ENCODE data around the gene SEMA3A.
"Not testable (repeated sequence)": the region's sequence is repeated elsewhere in the genome, so short reads cannot be mapped to it uniquely, and the experiment has no call there.

The SEMA3A gene

GRCh38 chr7:84154991-84155781, 39.4 kb downstream of the SEMA3A start:
- no peak for DNase-seq (ENCODE audit: low read depth, low spot score)

DNA sequence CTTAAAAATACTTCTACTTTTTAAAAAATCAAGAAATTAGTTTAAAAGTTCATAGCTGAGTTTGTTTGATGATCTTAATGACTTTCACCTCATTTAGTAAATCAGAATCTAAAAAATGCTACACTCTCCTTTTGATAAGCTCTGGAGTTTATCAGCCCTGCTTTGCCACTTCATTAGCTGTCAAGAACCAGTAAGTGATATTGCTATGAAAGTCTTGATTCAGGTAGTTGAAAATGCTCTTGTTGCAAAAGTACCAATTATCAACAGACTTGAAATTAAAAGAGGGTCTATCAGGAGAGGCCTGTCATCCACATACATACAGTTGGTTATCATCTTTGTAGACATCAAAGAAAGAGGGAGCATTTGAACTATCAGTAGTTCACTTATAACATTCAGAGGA, 41.6 kb downstream of the SEMA3A start:
- DNase-seq (ENCODE audit: low read depth, low spot score): no peak

DNA sequence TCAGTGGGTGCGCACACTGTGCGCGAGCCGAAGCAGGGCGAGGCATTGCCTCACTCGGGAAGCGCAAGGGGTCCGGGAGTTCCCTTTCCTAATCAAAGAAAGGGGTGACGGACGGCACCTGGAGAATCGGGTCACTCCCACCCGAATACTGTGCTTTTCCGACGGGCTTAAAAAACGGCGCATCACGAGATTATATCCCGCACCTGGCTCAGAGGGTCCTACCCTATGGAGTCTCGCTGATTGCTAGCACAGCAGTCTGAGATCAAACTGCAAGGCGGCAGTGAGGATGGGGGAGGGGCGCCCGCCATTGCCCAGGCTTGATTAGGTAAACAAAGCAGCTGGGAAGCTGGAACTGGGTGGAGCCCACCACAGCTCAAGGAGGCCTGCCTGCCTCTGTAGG, 44.2 kb downstream of the SEMA3A start:
- DNase-seq (ENCODE audit: low read depth, low spot score): not testable (repeated sequence)

DNA sequence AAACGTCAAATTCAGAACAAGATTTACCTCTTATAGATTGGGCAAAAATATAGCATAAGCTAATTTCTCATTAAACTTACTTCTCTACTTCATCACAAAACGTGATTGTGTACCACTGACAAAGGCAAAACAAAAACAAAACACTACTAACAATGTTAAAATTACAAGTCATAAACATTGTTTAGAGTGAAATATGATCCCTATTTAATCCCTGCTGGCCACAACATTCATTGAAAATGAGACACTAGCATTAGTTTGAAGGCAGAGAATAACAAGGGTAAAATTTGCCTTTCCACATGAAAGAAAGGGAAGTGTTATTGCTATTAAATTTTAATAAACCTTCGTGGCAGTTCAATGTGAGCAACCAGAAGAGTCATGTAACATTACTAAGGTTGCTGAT, 45.0 kb downstream of the SEMA3A start:
- no peak for DNase-seq (ENCODE audit: low read depth, low spot score)

GRCh38 chr7:84145892-84146291, 48.7 kb downstream of the SEMA3A start:
- no peak for DNase-seq (ENCODE audit: low read depth, low spot score)

DNA sequence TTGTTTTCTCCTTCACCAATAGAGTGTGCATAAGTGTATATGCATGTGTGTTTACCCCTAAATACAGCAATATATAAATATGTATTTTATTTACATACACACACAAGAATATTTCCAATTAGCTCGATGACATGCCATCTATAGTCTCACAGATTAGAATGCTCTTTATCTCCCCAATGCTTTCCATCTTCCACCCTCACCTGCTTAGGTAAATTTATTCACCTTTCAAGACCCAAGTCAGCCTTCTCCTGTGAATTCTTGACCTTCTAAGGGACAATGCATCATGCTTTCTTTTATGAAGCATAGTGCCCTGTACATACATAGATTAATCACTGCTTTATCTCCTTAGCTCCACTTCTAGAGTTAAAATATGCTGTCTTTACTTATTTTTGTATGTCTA, 49.7 kb downstream of the SEMA3A start:
- DNase-seq (ENCODE audit: low read depth, low spot score): no peak

DNA sequence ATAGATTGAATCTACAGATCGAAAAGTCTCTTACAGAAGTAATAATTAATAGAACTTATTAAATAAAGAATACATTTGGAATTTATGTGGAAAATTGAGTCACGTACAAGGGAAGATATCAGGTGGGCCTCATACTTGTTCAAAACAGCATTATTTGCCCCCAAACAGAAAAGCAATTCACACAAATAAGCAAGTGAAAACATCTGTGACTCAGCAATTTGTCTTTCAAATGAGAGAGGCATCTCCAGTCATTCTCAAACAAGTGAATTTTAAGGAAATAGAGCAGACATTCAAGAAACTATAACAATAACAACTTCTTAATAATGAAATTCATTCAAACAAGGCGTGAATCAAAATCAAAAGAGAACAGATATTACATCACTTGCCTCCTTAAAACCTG, 50.1 kb downstream of the SEMA3A start:
- DNase-seq (ENCODE audit: low read depth, low spot score): no peak

DNA sequence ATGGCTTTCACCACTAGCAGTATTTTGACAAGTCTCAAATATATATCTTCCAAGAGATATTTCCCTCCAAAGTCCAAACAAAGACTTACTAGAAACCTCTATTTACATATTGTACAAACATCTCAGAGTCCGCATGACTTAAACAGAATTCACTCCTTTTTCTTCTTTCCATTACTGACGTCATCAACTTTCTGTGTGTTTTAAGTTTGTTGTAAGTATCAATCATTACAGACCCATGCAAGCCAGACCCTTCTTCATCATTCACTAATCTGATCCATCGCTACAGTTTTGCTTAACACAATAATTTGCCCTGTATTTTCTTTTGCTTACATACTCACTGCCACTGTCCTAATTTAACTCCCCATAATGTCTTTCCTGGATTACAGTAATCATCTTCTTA, 51.9 kb downstream of the SEMA3A start:
- DNase-seq (ENCODE audit: low read depth, low spot score): no peak

GRCh38 chr7:84139986-84140729, 54.4 kb downstream of the SEMA3A start:
- DNase-seq (ENCODE audit: low read depth, low spot score): no peak

DNA sequence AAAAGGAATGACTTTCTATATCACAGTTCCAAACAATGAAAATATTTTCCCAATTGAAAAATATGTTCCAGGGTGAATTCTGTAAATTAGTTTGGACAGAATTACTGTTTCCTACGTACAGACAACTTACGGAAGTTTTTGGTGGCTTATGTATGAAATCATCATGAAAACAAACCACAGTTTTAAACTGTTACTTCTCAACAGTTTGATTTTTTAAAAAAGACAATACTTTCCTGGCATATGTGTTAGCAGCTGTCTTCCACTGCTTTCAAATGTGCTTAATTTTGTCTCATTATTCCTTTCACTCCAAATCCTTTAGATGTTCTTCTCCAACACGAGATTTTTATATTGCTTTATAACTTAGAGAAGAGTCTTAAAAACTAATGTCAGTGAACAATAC, 56.2 kb downstream of the SEMA3A start:
- DNase-seq (ENCODE audit: low read depth, low spot score): no peak

- DNase-seq (ENCODE audit: low read depth, low spot score): no peak
These were observed 56.8 kb downstream of the SEMA3A start for GRCh38 chr7:84137812-84138211.

DNA sequence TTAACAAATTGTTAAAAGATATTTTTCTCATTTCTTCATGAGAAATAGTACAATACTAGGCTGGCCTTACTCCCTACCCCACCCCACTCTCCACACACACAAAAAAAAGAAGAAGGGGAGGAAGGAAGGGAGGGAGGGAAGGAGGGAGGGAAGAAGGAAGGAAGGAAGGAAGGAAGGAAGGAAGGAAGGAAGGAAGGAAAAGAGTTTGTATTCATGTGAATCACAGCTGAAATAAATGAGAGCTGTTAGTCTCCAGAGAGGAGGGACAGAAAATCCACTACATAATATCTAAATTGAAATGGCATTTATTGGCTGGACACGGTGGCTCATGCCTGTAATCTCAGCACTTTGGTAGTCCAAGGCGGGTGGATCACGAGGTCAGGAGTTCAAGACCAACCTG, 57.8 kb downstream of the SEMA3A start:
- DNase-seq (ENCODE audit: low read depth, low spot score): no peak

GRCh38 chr7:84136336-84136735, 58.3 kb downstream of the SEMA3A start:
- no peak for DNase-seq (ENCODE audit: low read depth, low spot score)

GRCh38 chr7:84134169-84134568, 60.4 kb downstream of the SEMA3A start:
- no peak for DNase-seq (ENCODE audit: low read depth, low spot score)

GRCh38 chr7:84125654-84126053, 68.9 kb downstream of the SEMA3A start:
- no peak for DNase-seq (ENCODE audit: low read depth, low spot score)

DNA sequence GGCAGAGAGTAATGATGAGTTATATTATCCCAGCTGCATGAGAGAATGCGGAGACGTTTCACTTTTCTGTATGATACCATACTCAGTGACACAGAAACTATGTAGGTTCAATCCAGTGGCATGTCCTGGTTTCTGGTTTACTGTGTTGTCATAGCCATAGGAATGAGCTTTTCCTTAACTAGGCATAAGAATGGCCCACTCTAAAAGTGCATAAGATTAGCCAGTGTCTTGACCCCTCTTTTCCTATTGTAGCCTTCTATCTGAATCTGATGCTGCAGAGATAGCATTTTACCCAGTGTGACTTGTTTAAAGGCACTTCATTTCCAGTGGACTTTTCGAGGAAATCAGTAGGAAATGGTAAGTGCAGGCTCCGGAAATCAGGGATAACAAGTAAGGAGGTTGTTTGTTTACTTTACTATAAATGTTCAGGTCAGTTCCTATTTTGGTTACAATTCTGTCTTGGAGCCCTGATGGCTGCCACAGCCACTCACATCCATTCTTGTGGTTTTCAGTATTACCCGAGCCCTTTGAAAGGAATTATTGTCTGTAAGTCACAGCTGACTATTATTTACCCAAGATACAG, 70.5 kb downstream of the SEMA3A start:
- DNase-seq (ENCODE audit: low read depth, low spot score): no peak

DNA sequence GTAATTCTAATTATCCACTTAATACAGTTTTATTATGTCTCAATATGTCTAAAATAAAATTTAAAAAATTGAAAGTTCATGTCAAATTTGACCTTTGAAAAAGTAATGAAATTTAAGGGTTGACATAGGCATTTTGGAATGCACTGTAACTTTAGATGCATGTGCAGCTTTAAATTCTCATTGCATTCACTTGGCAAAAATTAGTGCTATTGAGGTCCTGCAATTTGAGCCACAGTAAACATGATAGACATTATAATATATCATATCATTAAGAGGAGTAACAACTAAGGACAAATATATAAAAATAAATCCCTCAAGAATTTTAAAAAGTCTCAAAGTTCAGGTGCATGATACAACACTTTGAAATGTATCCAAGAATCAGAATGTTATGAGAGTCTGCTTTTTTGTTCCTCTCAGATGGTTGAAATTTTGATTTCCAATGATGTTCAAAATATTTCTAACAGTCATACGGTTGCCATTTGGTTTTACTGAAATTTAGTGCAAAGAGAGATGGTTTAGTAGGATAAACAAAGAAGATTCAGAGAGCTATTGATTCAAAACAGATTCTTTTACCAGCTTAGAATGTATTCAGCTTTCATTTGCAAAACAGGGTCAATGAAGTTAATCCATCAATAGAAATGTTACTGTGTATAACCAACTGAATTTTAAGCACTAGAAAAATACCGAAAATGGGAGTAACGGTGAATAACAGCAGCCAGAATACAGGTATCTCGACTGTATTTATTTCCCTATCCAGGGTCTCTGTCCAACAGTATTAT, 71.8 kb downstream of the SEMA3A start:
- DNase-seq (ENCODE audit: low read depth, low spot score): no peak

- DNase-seq (ENCODE audit: low read depth, low spot score): no peak
These were observed 77.3 kb downstream of the SEMA3A start for GRCh38 chr7:84117304-84117703.

- DNase-seq (ENCODE audit: low read depth, low spot score): no peak
These were observed 80.4 kb downstream of the SEMA3A start for GRCh38 chr7:84113906-84114850.

DNA sequence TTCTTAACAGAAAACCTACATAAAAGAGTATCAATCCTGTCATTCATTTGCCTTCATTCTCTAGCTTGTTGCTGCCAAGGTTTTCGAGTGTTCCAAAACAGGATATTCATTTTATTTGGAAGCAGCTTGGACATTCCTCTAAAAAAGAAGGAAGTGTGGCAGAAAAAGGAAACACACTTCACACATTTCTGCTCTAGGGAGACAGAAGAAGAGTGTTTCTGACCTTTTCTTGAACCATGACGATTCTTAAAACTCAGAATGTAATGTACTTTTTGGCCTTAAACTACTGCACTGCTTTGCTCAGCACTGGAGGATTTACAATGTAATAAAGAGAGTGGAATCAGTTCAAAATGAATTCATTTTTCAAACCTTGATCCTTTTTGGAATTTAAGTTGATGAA, 81.3 kb downstream of the SEMA3A start:
- no peak for DNase-seq (ENCODE audit: low read depth, low spot score)

DNA sequence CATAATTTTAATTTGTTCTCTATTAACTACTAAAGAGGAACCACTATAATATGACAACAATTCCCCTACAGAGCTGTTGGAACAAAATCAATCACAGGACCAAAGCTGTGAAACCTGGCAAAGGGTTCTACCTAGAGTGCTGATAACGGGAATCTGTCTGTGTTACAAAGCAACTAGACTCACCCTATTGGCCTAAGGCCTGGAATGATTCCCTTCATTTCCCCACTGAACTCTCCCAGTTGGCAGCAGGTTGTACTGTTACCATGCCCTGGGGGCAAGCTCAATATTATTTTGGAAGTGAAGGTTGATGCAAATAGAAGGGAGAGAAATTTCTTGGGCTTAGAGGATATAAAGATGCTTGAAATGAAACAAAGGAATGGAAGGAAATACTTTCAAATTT, 81.8 kb downstream of the SEMA3A start:
- DNase-seq (ENCODE audit: low read depth, low spot score): no peak
